ENCODE results near the gene ELOB.

Gene ELOB

GRCh38 chr16:2815299-2815771 is 38.3 kb upstream of the ELOB start:
- TF ChIP-seq ZFX (IDR thresholded peaks at IDR 0.05; ENCODE audit: borderline replicate concordance) (no peak), CTCF (IDR thresholded peaks at IDR 0.05) (no peak)
- H3K27ac ChIP-seq: no peak overlapping the region

- no peak for TF ChIP-seq ZFX (IDR thresholded peaks at IDR 0.05; ENCODE audit: borderline replicate concordance)
- no peak for TF ChIP-seq CTCF (IDR thresholded peaks at IDR 0.05)
- no peak overlapping the region for H3K27ac ChIP-seq
These were observed 37.6 kb upstream of the ELOB start for GRCh38 chr16:2814551-2815298.

- H3K27ac ChIP-seq: no peak overlapping the region
- no peak for TF ChIP-seq ZFX (IDR thresholded peaks at IDR 0.05; ENCODE audit: borderline replicate concordance)
- no peak for TF ChIP-seq CTCF (IDR thresholded peaks at IDR 0.05)
These were observed 36.7 kb upstream of the ELOB start for GRCh38 chr16:2813771-2814221.

- no peak overlapping the region for H3K27ac ChIP-seq
- TF ChIP-seq CTCF (IDR thresholded peaks at IDR 0.05): no peak
- no peak for TF ChIP-seq ZFX (IDR thresholded peaks at IDR 0.05; ENCODE audit: borderline replicate concordance)
These were observed 34.8 kb upstream of the ELOB start for GRCh38 chr16:2811703-2812471.

GRCh38 chr16:2810651-2811050 is 33.6 kb upstream of the ELOB start:
- TF ChIP-seq ZFX (IDR thresholded peaks at IDR 0.05; ENCODE audit: borderline replicate concordance): no peak
- TF ChIP-seq CTCF (IDR thresholded peaks at IDR 0.05): no peak
- H3K27ac ChIP-seq: no peak overlapping the region

GRCh38 chr16:2809149-2809760 is 32.2 kb upstream of the ELOB start:
- H3K27ac ChIP-seq: no peak overlapping the region
- no peak for TF ChIP-seq ZFX (IDR thresholded peaks at IDR 0.05; ENCODE audit: borderline replicate concordance)

GRCh38 chr16:2808181-2808580 is 31.1 kb upstream of the ELOB start:
- no peak for TF ChIP-seq CTCF (IDR thresholded peaks at IDR 0.05)
- no peak for TF ChIP-seq ZFX (IDR thresholded peaks at IDR 0.05; ENCODE audit: borderline replicate concordance)

More at GRCh38 chr16:2808181-2808580, 31.1 kb upstream of the ELOB start:
- no peak overlapping the region for H3K27ac ChIP-seq

Data from 22Rv1 (cell line).